ENCODE data around the gene MTHFSD.

MTHFSD gene

DNA sequence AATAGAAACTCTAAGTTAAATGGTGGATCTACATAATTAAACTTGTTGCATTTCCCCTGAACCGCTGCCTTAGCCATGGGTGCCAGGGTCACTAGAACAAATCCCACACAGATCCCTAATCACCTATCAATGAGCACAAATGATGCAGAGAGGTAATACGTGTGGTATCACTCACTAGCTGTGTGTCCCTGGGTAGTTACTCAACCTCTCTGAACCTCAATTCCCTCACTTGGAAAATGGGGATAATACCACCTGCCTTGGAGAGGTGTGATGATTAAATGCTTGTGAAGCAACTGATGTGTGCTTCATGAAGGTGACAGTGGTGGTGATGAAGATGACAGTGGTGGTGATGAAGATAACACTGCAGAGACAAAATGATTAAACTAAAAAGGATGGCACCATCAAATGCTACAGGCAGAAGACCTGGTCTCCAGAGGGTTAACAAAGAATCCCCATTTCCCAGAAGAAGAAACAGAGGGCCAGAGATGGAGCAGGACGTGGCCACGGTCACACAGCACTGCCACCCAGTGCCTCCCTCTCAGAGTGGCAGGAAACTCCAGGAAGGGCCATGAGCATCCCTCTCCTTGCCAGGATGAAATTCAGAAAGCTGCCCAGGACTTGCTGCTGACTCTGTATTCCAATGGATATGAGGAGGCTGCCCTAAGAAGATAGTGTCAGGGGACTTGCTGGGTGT is 62.6 kb downstream of the MTHFSD start:
- CTCF ChIA-PET = interaction anchor here (0.6 kb wide), 1 partner anchor 251 kb away, joined by 3 read pairs; no protein-coding TSS in a partner anchor
- no peak for DNase-seq (ENCODE audit: extremely low spot score)
- POLR2A ChIA-PET = no interaction called here
- TF ChIP-seq FOXK2 (IDR thresholded peaks at IDR 0.05) (no peak), TARDBP (IDR thresholded peaks at IDR 0.05) (no peak), SUZ12 (IDR thresholded peaks at IDR 0.05) (no peak), HDGF (IDR thresholded peaks at IDR 0.05; ENCODE audit: borderline replicate concordance) (no peak), ARNT (IDR thresholded peaks at IDR 0.05) (no peak), SP1 (IDR thresholded peaks at IDR 0.05) (no peak), ZNF384 (IDR thresholded peaks at IDR 0.05) (no peak), FOXA1 (IDR thresholded peaks at IDR 0.05) (no peak), FOXM1 (IDR thresholded peaks at IDR 0.05; ENCODE audit: borderline replicate concordance) (no peak), BHLHE40 (IDR thresholded peaks at IDR 0.05; ENCODE audit: borderline replicate concordance) (no peak)
- TF ChIP-seq, protein P1, sequence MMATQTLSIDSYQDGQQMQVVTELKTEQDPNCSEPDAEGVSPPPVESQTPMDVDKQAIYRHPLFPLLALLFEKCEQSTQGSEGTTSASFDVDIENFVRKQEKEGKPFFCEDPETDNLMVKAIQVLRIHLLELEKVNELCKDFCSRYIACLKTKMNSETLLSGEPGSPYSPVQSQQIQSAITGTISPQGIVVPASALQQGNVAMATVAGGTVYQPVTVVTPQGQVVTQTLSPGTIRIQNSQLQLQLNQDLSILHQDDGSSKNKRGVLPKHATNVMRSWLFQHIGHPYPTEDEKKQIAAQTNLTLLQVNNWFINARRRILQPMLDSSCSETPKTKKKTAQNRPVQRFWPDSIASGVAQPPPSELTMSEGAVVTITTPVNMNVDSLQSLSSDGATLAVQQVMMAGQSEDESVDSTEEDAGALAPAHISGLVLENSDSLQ (IDR thresholded peaks at IDR 0.05) = no peak

DNA sequence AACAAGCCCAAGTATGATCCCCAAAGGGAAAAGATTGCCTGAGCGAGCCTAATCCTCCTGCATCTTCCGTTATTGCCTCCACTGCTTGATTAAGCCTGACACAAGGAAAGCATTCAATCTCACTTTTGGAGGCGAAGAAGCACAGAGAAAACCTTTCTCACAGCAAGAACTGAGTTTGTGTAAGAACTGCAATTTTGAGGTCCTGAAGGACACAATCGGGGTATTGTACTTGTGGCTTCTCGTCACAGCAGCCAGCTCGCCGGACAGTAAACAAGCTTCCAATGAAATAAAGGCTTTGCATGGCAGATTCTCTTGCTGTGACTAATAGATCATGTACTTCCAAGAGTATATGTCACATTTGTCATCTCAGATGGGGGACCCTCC is 63.4 kb downstream of the MTHFSD start:
- TF ChIP-seq, protein P1 (IDR thresholded peaks at IDR 0.05) = no peak
- TF ChIP-seq NFRKB (IDR thresholded peaks at IDR 0.05) (no peak), FOXA1 (IDR thresholded peaks at IDR 0.05) (no peak), SUZ12 (IDR thresholded peaks at IDR 0.05) (no peak), FOXM1 (IDR thresholded peaks at IDR 0.05; ENCODE audit: borderline replicate concordance) (no peak), HDGF (IDR thresholded peaks at IDR 0.05; ENCODE audit: borderline replicate concordance) (no peak), BHLHE40 (IDR thresholded peaks at IDR 0.05; ENCODE audit: borderline replicate concordance) (no peak), L3MBTL2 (conservative IDR thresholded peaks at IDR 0.05) (no peak), ELF4 (IDR thresholded peaks at IDR 0.05) (no peak), TARDBP (IDR thresholded peaks at IDR 0.05) (no peak), ARNT (IDR thresholded peaks at IDR 0.05) (no peak), ZNF384 (IDR thresholded peaks at IDR 0.05) (no peak), CTBP1 (IDR thresholded peaks at IDR 0.05; ENCODE audit: borderline replicate concordance) (no peak), SP1 (IDR thresholded peaks at IDR 0.05) (no peak), LEF1 (IDR thresholded peaks at IDR 0.05; ENCODE audit: borderline replicate concordance) (no peak), FOXK2 (IDR thresholded peaks at IDR 0.05) (no peak)
- no peak for DNase-seq (ENCODE audit: extremely low spot score)
- POLR2A ChIA-PET = no interaction called here
- CTCF ChIA-PET = interaction anchor here (0.6 kb wide), 1 partner anchor 251 kb away, joined by 3 read pairs; no protein-coding TSS in a partner anchor

DNA sequence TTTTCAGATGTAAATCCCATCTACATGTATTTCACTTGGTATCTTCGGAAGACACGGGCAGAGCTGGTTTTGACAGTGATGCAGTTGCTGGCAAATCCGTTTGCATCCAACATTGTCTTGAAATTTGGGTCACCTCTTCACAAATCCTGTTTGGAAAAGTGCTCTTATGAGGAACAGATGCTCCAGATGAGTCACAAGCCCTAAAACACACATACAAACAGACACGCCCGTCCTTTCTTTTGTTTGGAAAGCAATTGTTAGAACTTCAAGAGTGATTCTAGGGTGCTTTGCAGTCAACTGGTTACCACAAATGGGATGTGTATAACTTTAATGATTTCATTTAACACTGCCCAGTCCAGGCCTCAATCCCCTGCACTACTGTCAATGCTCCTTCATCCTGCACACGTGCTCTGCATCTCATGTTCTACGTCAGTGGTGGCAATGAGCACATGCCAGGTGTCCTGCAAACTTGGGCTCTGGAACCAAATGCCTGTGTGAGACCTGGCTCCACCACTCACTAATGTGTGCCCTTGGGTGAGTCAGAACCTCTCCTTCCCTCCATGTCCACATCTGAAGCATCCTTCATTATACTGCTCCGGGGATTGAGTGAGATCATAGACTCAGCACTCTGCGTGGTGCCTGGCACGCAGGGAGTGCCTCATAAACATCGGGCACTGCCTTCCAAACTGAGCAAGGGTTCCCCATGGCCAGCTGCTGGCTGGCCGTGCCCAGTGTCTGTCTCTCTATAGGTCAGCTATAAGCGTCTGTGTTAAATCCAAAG is 64.0 kb downstream of the MTHFSD start:
- POLR2A ChIA-PET = no interaction called here
- no peak for DNase-seq (ENCODE audit: extremely low spot score)
- CTCF ChIA-PET = no interaction called here
- TF ChIP-seq SUZ12 (IDR thresholded peaks at IDR 0.05) = no peak
- TF ChIP-seq ARNT (IDR thresholded peaks at IDR 0.05) = no peak
- no peak for TF ChIP-seq BHLHE40 (IDR thresholded peaks at IDR 0.05; ENCODE audit: borderline replicate concordance)
- no peak for TF ChIP-seq LEF1 (IDR thresholded peaks at IDR 0.05; ENCODE audit: borderline replicate concordance)
- TF ChIP-seq CTBP1 (IDR thresholded peaks at IDR 0.05; ENCODE audit: borderline replicate concordance) = no peak
- TF ChIP-seq ELF4 (IDR thresholded peaks at IDR 0.05) = no peak

DNA sequence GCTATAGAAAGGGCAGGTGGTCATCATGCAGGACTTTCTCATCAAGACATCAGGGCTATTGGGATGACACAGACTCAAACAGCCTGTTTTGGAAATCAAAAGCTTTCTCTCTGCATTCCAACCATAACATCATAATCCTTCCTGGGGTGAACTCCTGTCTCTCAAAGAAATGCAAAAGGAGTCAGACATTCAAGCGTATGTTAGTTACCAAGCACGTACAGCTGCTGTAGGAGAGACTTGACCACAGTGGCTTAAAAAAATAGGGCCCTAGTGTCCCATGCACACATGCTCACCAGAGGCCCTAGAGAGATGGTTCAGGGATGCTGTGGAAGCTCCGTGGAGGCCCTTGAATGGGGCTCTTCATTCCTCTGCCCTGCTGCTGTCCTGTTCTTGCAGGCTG is 69.3 kb downstream of the MTHFSD start:
- no peak for DNase-seq (ENCODE audit: extremely low spot score)
- POLR2A ChIA-PET = no interaction called here
- CTCF ChIA-PET = no interaction called here
- TF ChIP-seq, protein P1 (IDR thresholded peaks at IDR 0.05) = no peak
- TF ChIP-seq SUZ12 (IDR thresholded peaks at IDR 0.05) (no peak), HDGF (IDR thresholded peaks at IDR 0.05; ENCODE audit: borderline replicate concordance) (no peak), ZNF384 (IDR thresholded peaks at IDR 0.05) (no peak), BHLHE40 (IDR thresholded peaks at IDR 0.05; ENCODE audit: borderline replicate concordance) (no peak), FOXA1 (IDR thresholded peaks at IDR 0.05) (no peak), SP1 (IDR thresholded peaks at IDR 0.05) (no peak), ARNT (IDR thresholded peaks at IDR 0.05) (no peak), TARDBP (IDR thresholded peaks at IDR 0.05) (no peak), CTBP1 (IDR thresholded peaks at IDR 0.05; ENCODE audit: borderline replicate concordance) (no peak), L3MBTL2 (conservative IDR thresholded peaks at IDR 0.05) (no peak), FOXK2 (IDR thresholded peaks at IDR 0.05) (no peak), ELF4 (IDR thresholded peaks at IDR 0.05) (no peak), LEF1 (IDR thresholded peaks at IDR 0.05; ENCODE audit: borderline replicate concordance) (no peak), FOXM1 (IDR thresholded peaks at IDR 0.05; ENCODE audit: borderline replicate concordance) (no peak), NFRKB (IDR thresholded peaks at IDR 0.05) (no peak)

DNA sequence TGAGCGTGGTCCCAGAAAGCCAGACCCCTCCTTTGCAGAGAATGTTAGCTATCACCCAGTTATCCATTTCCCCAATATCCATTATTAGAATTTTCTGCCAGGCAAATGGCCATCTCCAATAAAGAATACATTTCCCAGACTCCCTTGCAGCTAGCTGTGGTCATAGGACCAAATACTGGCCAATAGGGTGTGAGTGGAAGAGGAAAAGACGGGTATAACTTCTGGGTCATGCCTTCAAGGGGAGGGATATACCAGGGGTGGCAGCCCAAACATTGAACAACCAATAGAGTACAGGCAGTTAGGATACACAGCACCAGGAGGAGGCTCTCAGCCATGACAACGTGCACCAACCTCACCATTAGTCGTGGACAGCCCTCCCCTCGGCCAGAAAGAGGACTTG is 70.8 kb downstream of the MTHFSD start:
- DNase-seq (ENCODE audit: extremely low spot score) = no peak
- ChIA-PET CTCF (no interaction called here), POLR2A (no interaction called here)
- TF ChIP-seq L3MBTL2 (conservative IDR thresholded peaks at IDR 0.05) = no peak
- no peak for TF ChIP-seq SUZ12 (IDR thresholded peaks at IDR 0.05)
- no peak for TF ChIP-seq HDGF (IDR thresholded peaks at IDR 0.05; ENCODE audit: borderline replicate concordance)
- TF ChIP-seq LEF1 (IDR thresholded peaks at IDR 0.05; ENCODE audit: borderline replicate concordance) = no peak
- TF ChIP-seq ARNT (IDR thresholded peaks at IDR 0.05) = no peak
- no peak for TF ChIP-seq FOXA1 (IDR thresholded peaks at IDR 0.05)
- no peak for TF ChIP-seq TARDBP (IDR thresholded peaks at IDR 0.05)
- TF ChIP-seq ZNF384 (IDR thresholded peaks at IDR 0.05) = no peak
- no peak for TF ChIP-seq BHLHE40 (IDR thresholded peaks at IDR 0.05; ENCODE audit: borderline replicate concordance)
- no peak for TF ChIP-seq CTBP1 (IDR thresholded peaks at IDR 0.05; ENCODE audit: borderline replicate concordance)
- TF ChIP-seq FOXK2 (IDR thresholded peaks at IDR 0.05) = no peak
- TF ChIP-seq SP1 (IDR thresholded peaks at IDR 0.05) = no peak
- TF ChIP-seq ELF4 (IDR thresholded peaks at IDR 0.05) = no peak
- no peak for TF ChIP-seq FOXM1 (IDR thresholded peaks at IDR 0.05; ENCODE audit: borderline replicate concordance)
- no peak for TF ChIP-seq NFRKB (IDR thresholded peaks at IDR 0.05)
- TF ChIP-seq, protein P1 (IDR thresholded peaks at IDR 0.05) = no peak
